Measurements from ENCODE around the gene CXCL11.

CXCL11 gene

GRCh38 chr4:76010576-76010975 is 25.3 kb downstream of the CXCL11 start:
- Histone ChIP-seq H3K27me3 (peaks cover 25% of the 10 kb centered on the region), H3K4me1 (no peaks in the 10 kb centered on the region), H3K9me3 (no peaks in the 10 kb centered on the region), H3K4me3 (ENCODE audit: low read depth, low read length) (no peak overlapping the region), H3K36me3 (no peaks in the 10 kb centered on the region)
- TF ChIP-seq, protein P1, sequence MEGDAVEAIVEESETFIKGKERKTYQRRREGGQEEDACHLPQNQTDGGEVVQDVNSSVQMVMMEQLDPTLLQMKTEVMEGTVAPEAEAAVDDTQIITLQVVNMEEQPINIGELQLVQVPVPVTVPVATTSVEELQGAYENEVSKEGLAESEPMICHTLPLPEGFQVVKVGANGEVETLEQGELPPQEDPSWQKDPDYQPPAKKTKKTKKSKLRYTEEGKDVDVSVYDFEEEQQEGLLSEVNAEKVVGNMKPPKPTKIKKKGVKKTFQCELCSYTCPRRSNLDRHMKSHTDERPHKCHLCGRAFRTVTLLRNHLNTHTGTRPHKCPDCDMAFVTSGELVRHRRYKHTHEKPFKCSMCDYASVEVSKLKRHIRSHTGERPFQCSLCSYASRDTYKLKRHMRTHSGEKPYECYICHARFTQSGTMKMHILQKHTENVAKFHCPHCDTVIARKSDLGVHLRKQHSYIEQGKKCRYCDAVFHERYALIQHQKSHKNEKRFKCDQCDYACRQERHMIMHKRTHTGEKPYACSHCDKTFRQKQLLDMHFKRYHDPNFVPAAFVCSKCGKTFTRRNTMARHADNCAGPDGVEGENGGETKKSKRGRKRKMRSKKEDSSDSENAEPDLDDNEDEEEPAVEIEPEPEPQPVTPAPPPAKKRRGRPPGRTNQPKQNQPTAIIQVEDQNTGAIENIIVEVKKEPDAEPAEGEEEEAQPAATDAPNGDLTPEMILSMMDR (IDR thresholded peaks at IDR 0.05; ENCODE audit: low read depth, low read length): no peak
- no peak for DNase-seq

GRCh38 chr4:76009311-76009710 is 26.6 kb downstream of the CXCL11 start:
- Histone ChIP-seq H3K36me3 (no peaks in the 10 kb centered on the region), H3K9me3 (no peaks in the 10 kb centered on the region), H3K4me3 (ENCODE audit: low read depth, low read length) (no peak overlapping the region), H3K4me1 (no peaks in the 10 kb centered on the region), H3K27me3 (peaks cover 31% of the 10 kb centered on the region)
- TF ChIP-seq, protein P1 (IDR thresholded peaks at IDR 0.05; ENCODE audit: low read depth, low read length): no peak
- no peak for DNase-seq

- H3K36me3 ChIP-seq: no peaks in the 10 kb centered on the region
- peaks cover 34% of the 10 kb centered on the region for H3K27me3 ChIP-seq
- no peak within 1 kb of the TSS for H3K4me3 ChIP-seq (ENCODE audit: low read depth, low read length)
- no peak for DNase-seq
- H3K9me3 ChIP-seq: no peaks in the 10 kb centered on the region
- no peaks in the 10 kb centered on the region for H3K4me1 ChIP-seq
- TF ChIP-seq, protein P1 (IDR thresholded peaks at IDR 0.05; ENCODE audit: low read depth, low read length): no peak
These were observed 28.6 kb downstream of the CXCL11 start, which contains the start of gene CXCL9 for GRCh38 chr4:76007089-76007862. TSS of gene CXCL9 (minus strand) at chr4:76007509. CDS start at chr4:76007449, 60 bp downstream.

- H3K36me3 ChIP-seq: no peaks in the 10 kb centered on the region
- peaks cover 31% of the 10 kb centered on the region for H3K27me3 ChIP-seq
- TF ChIP-seq, protein P1 (IDR thresholded peaks at IDR 0.05; ENCODE audit: low read depth, low read length): no peak
- no peak for DNase-seq
- H3K4me3 ChIP-seq (ENCODE audit: low read depth, low read length): no peak overlapping the region
- H3K9me3 ChIP-seq: no peaks in the 10 kb centered on the region
- H3K4me1 ChIP-seq: no peaks in the 10 kb centered on the region
These were observed 32.2 kb downstream of the CXCL11 start for GRCh38 chr4:76003620-76004019.

- H3K36me3 ChIP-seq: no peaks in the 10 kb centered on the region
- H3K4me1 ChIP-seq: no peaks in the 10 kb centered on the region
- H3K27me3 ChIP-seq: peaks cover 27% of the 10 kb centered on the region
- DNase-seq: no peak
- TF ChIP-seq, protein P1 (IDR thresholded peaks at IDR 0.05; ENCODE audit: low read depth, low read length): no peak
- no peak overlapping the region for H3K4me3 ChIP-seq (ENCODE audit: low read depth, low read length)
- H3K9me3 ChIP-seq: no peaks in the 10 kb centered on the region
These were observed 32.8 kb downstream of the CXCL11 start for GRCh38 chr4:76003035-76003434.

DNA sequence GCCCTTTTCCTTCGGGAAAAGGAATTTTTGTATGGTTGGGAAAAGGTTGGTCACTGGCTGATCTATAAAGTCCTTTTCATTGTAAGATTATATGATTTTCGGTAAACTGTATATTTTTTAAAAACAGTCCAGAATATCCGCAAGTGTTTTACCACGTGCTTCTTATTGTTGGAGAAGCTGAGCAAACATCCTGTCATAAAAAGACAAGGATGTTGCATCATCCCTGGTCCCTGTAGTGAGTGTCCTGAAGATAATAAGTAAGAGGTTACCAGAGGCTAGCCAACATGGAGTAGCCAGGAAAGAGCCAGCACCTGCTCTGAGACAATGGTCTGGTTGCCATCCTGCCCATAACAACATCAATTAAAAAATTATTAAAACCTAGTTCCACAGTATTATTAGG is 33.7 kb downstream of the CXCL11 start:
- TF ChIP-seq, protein P1 (IDR thresholded peaks at IDR 0.05; ENCODE audit: low read depth, low read length): no peak
- H3K4me1 ChIP-seq: no peaks in the 10 kb centered on the region
- H3K9me3 ChIP-seq: no peaks in the 10 kb centered on the region
- no peaks in the 10 kb centered on the region for H3K36me3 ChIP-seq
- peaks cover 21% of the 10 kb centered on the region for H3K27me3 ChIP-seq
- H3K4me3 ChIP-seq (ENCODE audit: low read depth, low read length): no peak overlapping the region
- DNase-seq: no peak

All from BE2C (cell line).